Bronchial smooth muscle cell (primary cell): ENCODE results near the gene MAD2L2. TPM values are rescaled to one million over a fixed set of nuclear protein-coding genes. Genes with fewer than 3 reads are reported as not detected.

Experiments
- total RNA-seq: library from RNA; depleted of rRNA; stranded (reverse); fragments of >200 nt; gene quantifications from 2 replicates; pipeline ENCODE4 v1.2.1, GENCODE V29; 2014

MAD2L2 gene
- 29.0 and 33.6 TPM in 2 replicates for total RNA-seq

GRCh38 chr1:11681071-11681771, at the start of gene MAD2L2:
TSS of gene MAD2L2 (minus strand) at chr1:11681148. CDS start at chr1:11680601, 547 bp downstream.

GRCh38 chr1:11691302-11691914, 10.5 kb upstream of the MAD2L2 start, which contains the start of gene DRAXIN:
TSS of gene DRAXIN (plus strand) at chr1:11691710. CDS start at chr1:11706259, 14,549 bp downstream.

GRCh38 chr1:11654137-11654938, 26.6 kb downstream of the MAD2L2 start, which contains the start of the genes FBXO2 and FBXO44:
TSS of gene FBXO2 (minus strand) at chr1:11654429. CDS start at chr1:11654340, 89 bp downstream.
TSS of gene FBXO44 (plus strand) at chr1:11654877. CDS start at chr1:11655836, 959 bp downstream.

Other genes starting within 250 kb of the MAD2L2 start
- gene DISP3, start 202.0 kb downstream of the MAD2L2 start, total RNA-seq = not detected in 2 replicates
- gene FBXO2, start 26.7 kb downstream of the MAD2L2 start, total RNA-seq = 5.2 and 7.3 TPM in 2 replicates
- 12.1 and 17.2 TPM in 2 replicates for gene FBXO44, start 26.3 kb downstream of the MAD2L2 start, total RNA-seq
- 5.5 and 7.0 TPM in 2 replicates for gene FBXO6, start 16.9 kb downstream of the MAD2L2 start, total RNA-seq
- gene DRAXIN, start 10.6 kb upstream of the MAD2L2 start, total RNA-seq = 0.16 and 0.26 TPM in 2 replicates
- gene AGTRAP, start 55.0 kb upstream of the MAD2L2 start, total RNA-seq = 33.1 and 39.2 TPM in 2 replicates
- 0.63 and 1.3 TPM in 2 replicates for gene C1orf167, start 81.0 kb upstream of the MAD2L2 start, total RNA-seq
- 49.2 and 75.0 TPM in 2 replicates for gene MTHFR, start 124.8 kb upstream of the MAD2L2 start, total RNA-seq
- 10.0 and 11.0 TPM in 2 replicates for gene CLCN6, start 125.0 kb upstream of the MAD2L2 start, total RNA-seq
- not detected in 2 replicates for gene NPPA, start 166.6 kb upstream of the MAD2L2 start, total RNA-seq
- not detected in 2 replicates for gene NPPB, start 177.8 kb upstream of the MAD2L2 start, total RNA-seq
- 31.3 and 34.5 TPM in 2 replicates for gene KIAA2013, start 245.3 kb upstream of the MAD2L2 start, total RNA-seq